HL-60 (cell line): ENCODE data around the gene BCAS3.

Source experiments
- DNase-seq, 2 experiments: peaks; one replicate each; pipeline ENCODE4 v3.0.0-alpha.2; 2010 to 2020; ENCODE audit warnings: low read depth in 1 of 2, low spot score in 1 of 2
- H3K27ac ChIP-seq: fragments of 250-450 bp; sonication (Bioruptor Pico); replicated peaks from 2 replicates; pipeline ENCODE4 v1.5.1; 2020; ENCODE audit warnings: mild to moderate bottlenecking, moderate library complexity
- H3K27me3 ChIP-seq: fragments of 250-450 bp; sonication (Bioruptor Pico); 2 replicates; pipeline ENCODE4 v1.5.1; 2021; ENCODE audit warnings: mild to moderate bottlenecking, moderate library complexity; ENCODE audit not compliant: insufficient read depth, poor library complexity, severe bottlenecking
- H3K4me3 ChIP-seq: replicated peaks from 2 replicates; pipeline ENCODE4 v1.5.1; 2011; ENCODE audit warnings: mild to moderate bottlenecking, control low read depth, low read length; ENCODE audit not compliant: insufficient read depth
- CTCF ChIP-seq: IDR thresholded peaks from one replicate; pipeline ENCODE4 v1.5.1; 2011; ENCODE audit warnings: low read length, control low read depth, inconsistent platforms; ENCODE audit not compliant: insufficient read depth
- GABPA ChIP-seq: IDR thresholded peaks from 2 replicates; pipeline ENCODE4 v1.6.1; 2012; ENCODE audit warnings: low read depth
- POLR2AphosphoS5 ChIP-seq: IDR thresholded peaks from 2 replicates; pipeline ENCODE4 v1.6.1; 2012; ENCODE audit warnings: low read depth
- SPI1 ChIP-seq: IDR thresholded peaks from 2 replicates; pipeline ENCODE4 v1.6.1; 2012; ENCODE audit warnings: low read depth, mild to moderate bottlenecking, borderline replicate concordance
- TF ChIP-seq, protein P1 (sequence below): IDR thresholded peaks from 2 replicates; pipeline ENCODE4 v1.6.1; 2012; ENCODE audit warnings: low read depth; ENCODE audit not compliant: insufficient replicate concordance

The BCAS3 gene

DNA sequence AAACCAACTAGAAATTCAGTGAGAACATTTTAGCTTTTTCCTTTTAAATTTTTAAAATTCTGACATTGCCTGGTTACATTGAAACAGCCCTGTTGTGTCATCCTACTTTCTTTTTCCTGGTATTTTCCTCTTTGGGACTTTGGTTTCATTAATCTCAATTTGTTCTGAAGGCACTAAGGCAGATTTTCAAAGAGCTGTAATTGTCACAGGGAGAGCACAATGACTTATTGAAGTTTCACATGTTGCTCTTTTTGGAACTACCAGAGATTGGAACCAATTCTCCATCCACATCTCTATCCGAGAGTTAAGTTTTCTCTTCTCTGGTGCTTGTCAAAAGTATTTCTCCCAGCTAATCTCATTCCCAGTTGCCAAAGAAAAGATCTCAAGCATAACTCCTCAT lies 577.3 kb downstream of the BCAS3 start:
- no peak for DNase-seq
- TF ChIP-seq GABPA (no peak), CTCF (no peak), POLR2AphosphoS5 (no peak), SPI1 (no peak)
- TF ChIP-seq, protein P1, sequence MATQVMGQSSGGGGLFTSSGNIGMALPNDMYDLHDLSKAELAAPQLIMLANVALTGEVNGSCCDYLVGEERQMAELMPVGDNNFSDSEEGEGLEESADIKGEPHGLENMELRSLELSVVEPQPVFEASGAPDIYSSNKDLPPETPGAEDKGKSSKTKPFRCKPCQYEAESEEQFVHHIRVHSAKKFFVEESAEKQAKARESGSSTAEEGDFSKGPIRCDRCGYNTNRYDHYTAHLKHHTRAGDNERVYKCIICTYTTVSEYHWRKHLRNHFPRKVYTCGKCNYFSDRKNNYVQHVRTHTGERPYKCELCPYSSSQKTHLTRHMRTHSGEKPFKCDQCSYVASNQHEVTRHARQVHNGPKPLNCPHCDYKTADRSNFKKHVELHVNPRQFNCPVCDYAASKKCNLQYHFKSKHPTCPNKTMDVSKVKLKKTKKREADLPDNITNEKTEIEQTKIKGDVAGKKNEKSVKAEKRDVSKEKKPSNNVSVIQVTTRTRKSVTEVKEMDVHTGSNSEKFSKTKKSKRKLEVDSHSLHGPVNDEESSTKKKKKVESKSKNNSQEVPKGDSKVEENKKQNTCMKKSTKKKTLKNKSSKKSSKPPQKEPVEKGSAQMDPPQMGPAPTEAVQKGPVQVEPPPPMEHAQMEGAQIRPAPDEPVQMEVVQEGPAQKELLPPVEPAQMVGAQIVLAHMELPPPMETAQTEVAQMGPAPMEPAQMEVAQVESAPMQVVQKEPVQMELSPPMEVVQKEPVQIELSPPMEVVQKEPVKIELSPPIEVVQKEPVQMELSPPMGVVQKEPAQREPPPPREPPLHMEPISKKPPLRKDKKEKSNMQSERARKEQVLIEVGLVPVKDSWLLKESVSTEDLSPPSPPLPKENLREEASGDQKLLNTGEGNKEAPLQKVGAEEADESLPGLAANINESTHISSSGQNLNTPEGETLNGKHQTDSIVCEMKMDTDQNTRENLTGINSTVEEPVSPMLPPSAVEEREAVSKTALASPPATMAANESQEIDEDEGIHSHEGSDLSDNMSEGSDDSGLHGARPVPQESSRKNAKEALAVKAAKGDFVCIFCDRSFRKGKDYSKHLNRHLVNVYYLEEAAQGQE: no peak
- Histone ChIP-seq H3K27me3 (no peaks in the 10 kb centered on the region), H3K4me3 (no peak overlapping the region), H3K27ac (no peak overlapping the region)

DNA sequence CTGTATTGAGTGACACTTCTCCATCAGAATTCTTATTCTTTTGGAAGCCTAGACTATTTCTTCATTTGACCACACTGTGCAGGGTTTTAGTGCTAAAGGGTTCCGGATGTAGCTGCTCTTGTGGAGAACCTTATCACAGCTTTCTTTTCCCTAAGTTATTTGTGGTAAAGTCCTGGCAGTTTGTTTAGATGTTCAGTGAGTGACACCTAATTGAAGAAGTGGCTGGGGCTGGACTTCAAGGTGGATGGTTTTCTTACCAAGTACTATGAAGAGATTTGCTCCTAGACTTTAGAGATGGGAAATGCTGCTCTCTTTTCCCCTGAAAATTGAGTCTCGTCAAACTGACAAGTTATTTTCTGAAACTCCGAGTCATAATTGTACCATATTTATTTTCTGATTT lies 578.0 kb downstream of the BCAS3 start:
- no peak for DNase-seq
- TF ChIP-seq POLR2AphosphoS5: no peak
- TF ChIP-seq CTCF: no peak
- no peak for TF ChIP-seq GABPA
- TF ChIP-seq, protein P1: no peak
- Histone ChIP-seq H3K27me3 (no peaks in the 10 kb centered on the region), H3K27ac (no peak overlapping the region), H3K4me3 (no peak overlapping the region)

DNA sequence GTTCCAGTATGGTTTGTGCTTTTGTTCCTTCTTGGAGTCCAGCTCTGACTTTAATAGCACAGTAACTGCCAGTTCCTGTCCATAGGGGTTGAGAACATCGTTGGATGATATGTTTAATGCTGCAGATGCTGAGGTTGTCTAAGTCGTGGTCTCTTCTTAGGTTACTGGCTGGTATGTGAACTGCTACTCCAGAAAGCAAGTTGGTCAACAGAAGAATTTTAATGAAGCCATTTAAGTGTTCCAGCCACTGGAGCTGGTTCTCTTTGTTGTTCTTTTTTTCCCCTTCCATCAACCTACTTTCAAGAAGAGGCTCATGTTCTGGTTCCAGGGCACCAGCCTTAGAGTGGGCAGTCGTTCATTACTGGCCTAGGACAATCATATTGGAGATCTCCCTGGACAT lies 581.7 kb downstream of the BCAS3 start:
- TF ChIP-seq, protein P1: no peak
- TF ChIP-seq CTCF: no peak
- no peak overlapping the region for H3K27ac ChIP-seq
- no peaks in the 10 kb centered on the region for H3K27me3 ChIP-seq
- DNase-seq: no peak
- no peak overlapping the region for H3K4me3 ChIP-seq
